PC-9 (cell line): Measurements from ENCODE around the gene IGFBP4. TPM values are rescaled to one million over a fixed set of nuclear protein-coding genes. Genes with fewer than 3 reads are reported as not detected.
A peak's percentile ranks its signal among the peaks of the same experiment; 100 is the strongest.

Experiments used
- BruUV-seq: library from RNA; stranded (reverse); fragments of 400-500 nt; replicated peaks from 2 replicates; lab custom pipeline; 2021; lab: Mats Ljungman, UMichigan
- CTCF ChIA-PET: fragments of 300-600 bp; sonication (Branson Sonifier 250); formaldehyde crosslinking; loops from one replicate; lab custom pipeline; 2022; ENCODE audit warnings: antibody characterized with exemption; lab: Charles Lee
- POLR2A ChIA-PET: fragments of 300-600 bp; sonication (Branson Sonifier 250); formaldehyde crosslinking; loops from one replicate; lab custom pipeline; 2022; ENCODE audit warnings: antibody characterized with exemption; ENCODE audit not compliant: unreplicated experiment; lab: Charles Lee
- DNase-seq, 2 experiments: peaks; one replicate each; pipeline versions ENCODE4 v3.0.0 to v3.0.0-alpha.2; 2015 to 2022; ENCODE audit warnings: mixed read lengths in 1 of 2
- H2AFZ ChIP-seq: fragments of 200-600 bp; sonication (generic); 2 replicates; pipeline ENCODE4 v1.8.1; 2017; ENCODE audit warnings: antibody characterized with exemption
- H3F3A ChIP-seq: fragments of 200-600 bp; sonication (generic); 2 replicates; pipeline ENCODE4 v1.8.1; 2017; ENCODE audit warnings: antibody characterized with exemption, mild to moderate bottlenecking, low read depth; ENCODE audit not compliant: insufficient read depth
- H3K27ac ChIP-seq: fragments of 200-600 bp; sonication (generic); 2 replicates; pipeline ENCODE4 v1.6.1; 2016; ENCODE audit warnings: mixed run types
- H3K27me3 ChIP-seq: fragments of 200-600 bp; sonication (generic); 2 replicates; pipeline ENCODE4 v1.6.1; 2016; ENCODE audit warnings: low read depth, mixed run types; ENCODE audit not compliant: insufficient read depth
- H3K36me3 ChIP-seq: fragments of 200-600 bp; sonication (generic); 2 replicates; pipeline ENCODE4 v1.6.1; 2016; ENCODE audit warnings: low read depth, mixed run types
- H3K4me1 ChIP-seq: fragments of 200-600 bp; sonication (generic); replicated peaks from 2 replicates; pipeline ENCODE4 v1.6.1; 2016; ENCODE audit warnings: mixed run types; ENCODE audit not compliant: insufficient read depth
- H3K4me2 ChIP-seq: fragments of 200-600 bp; sonication (generic); 2 replicates; pipeline ENCODE4 v1.6.1; 2017; ENCODE audit warnings: mixed run types
- H3K4me3 ChIP-seq: fragments of 200-600 bp; sonication (generic); 2 replicates; pipeline ENCODE4 v1.6.1; 2016; ENCODE audit warnings: mixed run types
- H3K79me2 ChIP-seq: fragments of 200-600 bp; sonication (generic); 2 replicates; pipeline ENCODE4 v1.6.1; 2017; ENCODE audit warnings: low read depth, mixed run types
- H3K9me2 ChIP-seq: fragments of 200-600 bp; sonication (generic); 2 replicates; pipeline ENCODE4 v1.8.1; 2017; ENCODE audit warnings: mild to moderate bottlenecking; ENCODE audit not compliant: insufficient read depth
- H3K9me3 ChIP-seq: fragments of 200-600 bp; sonication (generic); 2 replicates; pipeline ENCODE4 v1.8.1; 2016; ENCODE audit warnings: low read depth; ENCODE audit not compliant: insufficient read depth
- H4K20me1 ChIP-seq: fragments of 200-600 bp; sonication (generic); 2 replicates; pipeline ENCODE4 v1.8.1; 2017; ENCODE audit not compliant: insufficient read depth
- EZH2 ChIP-seq: fragments of 200-600 bp; sonication (generic); IDR thresholded peaks from 2 replicates; pipeline ENCODE4 v1.8.0; 2017; ENCODE audit warnings: antibody characterized with exemption, low read depth
- intact Hi-C: fragments of 100-400 bp; cut with micrococcal nuclease; formaldehyde crosslinking; loops from one replicate; pipeline ENCODE4 v1.10.0; 2022; ENCODE audit not compliant: unreplicated experiment
- total RNA-seq: library from RNA; stranded (reverse); gene quantifications from 2 replicates; pipeline ENCODE4 v1.2.3, GENCODE V29; 2021
- TF ChIP-seq, protein P1 (sequence below): fragments of 200-600 bp; sonication (generic); conservative IDR thresholded peaks from 2 replicates; pipeline ENCODE4 v1.6.1; 2017; ENCODE audit warnings: mixed run types, antibody characterized with exemption, mild to moderate bottlenecking, moderate library complexity

IGFBP4 gene
- total RNA-seq, 1 experiment from 2014 or later = 138 TPM

DNA sequence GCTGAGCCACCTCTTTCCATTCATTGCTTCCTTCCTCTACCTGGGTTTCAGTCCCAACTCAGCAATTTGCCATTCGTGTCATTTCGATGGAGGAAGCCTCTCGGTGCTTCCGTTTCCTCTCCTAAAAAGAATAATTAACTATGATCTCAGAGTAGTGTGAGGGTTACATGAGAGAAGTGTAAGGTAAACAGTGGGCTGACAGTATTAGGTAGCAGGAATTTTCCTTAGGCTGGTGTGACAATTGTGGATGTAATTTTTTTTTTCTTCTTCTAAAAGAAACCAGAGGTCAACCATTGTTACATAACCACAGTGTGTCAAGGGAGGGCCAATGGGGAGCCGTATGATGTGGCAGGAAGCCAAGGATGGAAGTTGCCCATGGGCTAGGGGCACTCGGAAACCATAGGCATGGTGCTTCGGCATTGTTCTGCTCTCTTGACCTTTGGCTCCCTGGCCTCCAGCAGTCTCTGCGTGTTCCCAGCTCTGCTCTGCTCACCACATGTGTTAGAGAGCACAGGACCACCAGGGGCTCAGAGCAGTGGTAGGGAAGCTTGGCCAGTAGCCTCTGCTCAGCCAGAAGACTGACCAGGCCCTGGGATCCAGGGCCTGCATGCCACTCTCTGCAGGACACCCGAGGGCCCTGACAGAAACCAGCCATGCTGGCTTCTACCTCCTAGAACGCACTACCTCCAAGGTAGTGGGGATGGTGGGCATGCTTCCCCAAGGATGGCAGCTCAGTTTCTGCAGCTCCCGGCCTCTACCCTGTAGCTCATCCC lies 23.5 kb upstream of the IGFBP4 start:
- peaks cover 43% of the 10 kb centered on the region for H3K4me1 ChIP-seq
- DNase-seq = no peak
- H2AFZ ChIP-seq = no peak overlapping the region
- no peak for TF ChIP-seq EZH2
- TF ChIP-seq, protein P1, sequence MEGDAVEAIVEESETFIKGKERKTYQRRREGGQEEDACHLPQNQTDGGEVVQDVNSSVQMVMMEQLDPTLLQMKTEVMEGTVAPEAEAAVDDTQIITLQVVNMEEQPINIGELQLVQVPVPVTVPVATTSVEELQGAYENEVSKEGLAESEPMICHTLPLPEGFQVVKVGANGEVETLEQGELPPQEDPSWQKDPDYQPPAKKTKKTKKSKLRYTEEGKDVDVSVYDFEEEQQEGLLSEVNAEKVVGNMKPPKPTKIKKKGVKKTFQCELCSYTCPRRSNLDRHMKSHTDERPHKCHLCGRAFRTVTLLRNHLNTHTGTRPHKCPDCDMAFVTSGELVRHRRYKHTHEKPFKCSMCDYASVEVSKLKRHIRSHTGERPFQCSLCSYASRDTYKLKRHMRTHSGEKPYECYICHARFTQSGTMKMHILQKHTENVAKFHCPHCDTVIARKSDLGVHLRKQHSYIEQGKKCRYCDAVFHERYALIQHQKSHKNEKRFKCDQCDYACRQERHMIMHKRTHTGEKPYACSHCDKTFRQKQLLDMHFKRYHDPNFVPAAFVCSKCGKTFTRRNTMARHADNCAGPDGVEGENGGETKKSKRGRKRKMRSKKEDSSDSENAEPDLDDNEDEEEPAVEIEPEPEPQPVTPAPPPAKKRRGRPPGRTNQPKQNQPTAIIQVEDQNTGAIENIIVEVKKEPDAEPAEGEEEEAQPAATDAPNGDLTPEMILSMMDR = no peak
- BruUV-seq = no TSS peak
- H4K20me1 ChIP-seq = no peaks in the 10 kb centered on the region
- no peak overlapping the region for H3K27ac ChIP-seq
- no peaks in the 10 kb centered on the region for H3K9me3 ChIP-seq
- 0 out of 2 replicates have a peak, but pooled peaks cover 9% of the 10 kb centered on the region for H3K36me3 ChIP-seq
- ChIA-PET POLR2A (no interaction called here), CTCF (interaction anchor here (0.5 to 0.6 kb wide), 2 partner anchors 116 to 117 kb away, joined by 3 to 8 read pairs; no protein-coding TSS in a partner anchor)
- H3K27me3 ChIP-seq = no peaks in the 10 kb centered on the region
- H3K79me2 ChIP-seq = peaks cover 27% of the 10 kb centered on the region
- H3K9me2 ChIP-seq = no peaks in the 10 kb centered on the region
- no peak overlapping the region for H3K4me3 ChIP-seq
- intact Hi-C loops = loop anchor here (5.0 kb wide), 1 partner anchor 107 kb away; no protein-coding TSS in a partner anchor
- H3K4me2 ChIP-seq = no peak overlapping the region
- H3F3A ChIP-seq = peaks cover 30% of the 10 kb centered on the region

DNA sequence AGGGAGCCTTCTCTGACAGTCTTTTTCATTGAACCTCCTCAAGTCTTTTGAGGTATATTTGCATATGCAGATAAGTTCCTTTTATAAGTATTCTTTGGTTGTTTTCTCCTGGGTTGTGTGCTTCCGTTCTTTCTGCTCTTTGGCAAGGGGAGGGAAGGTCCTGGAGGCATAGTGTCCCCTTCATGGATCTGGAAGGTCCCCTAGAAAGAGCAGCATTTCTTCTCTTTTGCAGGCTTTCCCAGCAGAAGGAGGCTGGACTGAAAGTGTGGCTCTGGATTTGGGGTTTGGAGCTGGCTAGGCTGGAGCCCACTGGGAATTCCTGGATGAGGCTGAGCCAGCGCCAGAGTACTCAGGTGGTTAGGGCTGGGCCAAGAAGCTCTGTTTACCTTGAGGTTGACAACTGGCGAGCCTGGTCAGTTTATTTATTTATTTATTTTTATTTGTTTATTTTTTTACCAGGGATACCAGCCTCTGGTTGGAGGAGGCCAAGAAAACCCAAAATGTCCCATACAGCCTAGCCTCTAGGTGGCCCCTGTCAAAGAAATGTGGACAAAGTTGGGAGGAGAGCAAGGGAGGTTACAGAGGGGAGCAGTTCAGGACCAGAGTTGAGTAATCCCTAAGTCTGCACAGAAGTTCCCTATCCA lies 20.1 kb upstream of the IGFBP4 start:
- Histone ChIP-seq H2AFZ (no peak overlapping the region), H3K9me3 (no peaks in the 10 kb centered on the region), H4K20me1 (no peaks in the 10 kb centered on the region), H3K4me1 (peaks cover 27% of the 10 kb centered on the region), H3K27ac (no peak overlapping the region), H3K9me2 (no peaks in the 10 kb centered on the region), H3K4me3 (no peak overlapping the region), H3K36me3 (no peaks in the 10 kb centered on the region), H3K4me2 (peak overlapping the region; percentile 34; the same call in 1 of the 2 replicates), H3F3A (peaks cover 18% of the 10 kb centered on the region; the same call in 1 of the 2 replicates), H3K79me2 (no peaks in the 10 kb centered on the region), H3K27me3 (no peaks in the 10 kb centered on the region)
- TF ChIP-seq EZH2 = no peak
- TF ChIP-seq, protein P1 = no peak; the same call in 1 of the 2 replicates
- POLR2A ChIA-PET = interaction anchor here (0.7 kb wide), 2 partner anchors 21 to 42 kb away, joined by 3 to 4 read pairs; no protein-coding TSS in a partner anchor
- intact Hi-C loops = no loop called here
- peak in 1 of 2 experiments; percentile 71 for DNase-seq
- CTCF ChIA-PET = interaction anchor here (0.7 kb wide), 1 partner anchor 11 kb away, joined by 6 read pairs; no protein-coding TSS in a partner anchor
- BruUV-seq = no TSS peak

DNA sequence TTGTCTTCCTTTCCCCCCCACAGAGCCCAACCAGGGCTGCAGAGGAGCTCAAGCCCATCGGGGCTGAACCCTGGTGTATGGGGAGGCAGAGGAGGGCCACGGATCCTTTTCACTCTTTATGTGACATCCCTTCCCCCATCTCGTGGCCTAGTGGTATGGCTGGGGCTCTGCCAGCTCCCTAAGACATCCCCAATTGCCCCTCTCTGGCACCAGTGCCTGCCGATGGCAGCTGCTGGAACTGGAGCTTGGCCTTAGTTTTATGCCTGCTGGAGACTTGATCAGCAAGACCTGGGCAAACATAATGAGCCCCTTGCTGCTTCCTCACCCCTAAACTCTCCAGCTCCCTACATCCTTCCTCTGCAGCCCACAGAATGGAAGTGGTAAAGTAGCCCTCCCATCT lies 17.5 kb upstream of the IGFBP4 start:
- Histone ChIP-seq H3F3A (peaks cover 15% of the 10 kb centered on the region; the same call in 1 of the 2 replicates), H3K4me3 (no peak overlapping the region), H3K36me3 (no peaks in the 10 kb centered on the region), H3K9me2 (no peaks in the 10 kb centered on the region), H3K79me2 (no peaks in the 10 kb centered on the region), H2AFZ (no peak overlapping the region), H3K27me3 (no peaks in the 10 kb centered on the region), H3K27ac (no peak overlapping the region), H3K4me1 (peaks cover 12% of the 10 kb centered on the region), H3K9me3 (no peaks in the 10 kb centered on the region), H3K4me2 (no peak overlapping the region), H4K20me1 (no peaks in the 10 kb centered on the region)
- ChIA-PET POLR2A (no interaction called here), CTCF (no interaction called here)
- intact Hi-C loops = no loop called here
- no peak for TF ChIP-seq EZH2
- TF ChIP-seq, protein P1 = no peak
- no peak for DNase-seq
- no TSS peak for BruUV-seq
